Stimulated activated CD4-positive, alpha-beta T cell treated with anti-CD3 and anti-CD28 coated beads, Interleukin-15, amount 100 ng/mL, for 1 hour (primary cell): Measurements from ENCODE around the gene ARF3.
A peak's percentile ranks its signal among the peaks of the same experiment; 100 is the strongest.

Source experiments
- DNase-seq, 2 donors: peaks; one replicate each; pipeline ENCODE4 v3.0.0-alpha.2; 2020; ENCODE audit warnings: low read depth in 1 of 2, low spot score in 1 of 2

The ARF3 gene

DNA sequence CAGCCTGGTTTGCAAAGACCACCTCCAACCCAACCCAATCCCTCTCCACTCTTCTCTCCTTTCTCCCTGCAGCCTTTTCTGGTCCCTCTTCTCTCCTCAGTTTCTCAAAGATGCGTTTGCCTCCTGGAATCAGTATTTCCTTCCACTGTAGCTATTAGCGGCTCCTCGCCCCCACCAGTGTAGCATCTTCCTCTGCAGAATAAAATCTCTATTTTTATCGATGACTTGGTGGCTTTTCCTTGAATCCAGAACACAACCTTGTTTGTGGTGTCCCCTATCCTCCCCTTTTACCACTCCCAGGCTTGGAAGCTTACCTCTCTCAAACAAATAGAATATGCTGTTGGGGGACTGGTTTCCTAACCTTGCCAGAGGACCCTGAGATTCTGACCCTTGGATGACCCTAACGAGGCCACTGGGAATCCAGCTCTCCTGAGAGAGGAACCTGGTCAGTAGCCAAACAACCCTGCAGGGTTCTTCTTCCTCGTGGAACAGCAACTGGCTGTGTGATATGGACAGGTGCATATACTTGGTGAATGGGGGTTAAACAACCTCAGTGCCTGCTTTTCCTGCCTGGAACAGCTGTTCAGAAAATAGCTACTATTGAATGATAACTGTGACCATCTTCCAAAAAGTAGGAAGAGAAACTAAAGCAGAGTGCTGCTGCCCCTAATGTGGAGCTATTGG lies 25.3 kb upstream of the ARF3 start:
- DNase-seq = no peak

DNA sequence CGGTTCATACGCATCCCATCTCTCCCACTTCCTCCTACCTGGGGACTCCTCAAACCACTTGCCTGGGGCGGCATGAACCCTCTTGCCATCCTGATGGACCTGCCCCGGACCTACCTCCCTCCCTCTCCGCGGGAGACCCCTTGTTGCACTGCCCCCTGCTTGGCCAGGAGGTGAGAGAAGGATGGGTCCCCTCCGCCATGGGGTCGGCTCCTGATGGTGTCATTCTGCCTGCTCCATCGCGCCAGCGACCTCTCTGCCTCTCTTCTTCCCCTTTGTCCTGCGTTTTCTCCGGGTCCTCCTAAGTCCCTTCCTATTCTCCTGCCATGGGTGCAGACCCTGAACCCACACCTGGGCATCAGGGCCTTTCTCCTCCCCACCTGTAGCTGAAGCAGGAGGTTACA lies 24.5 kb upstream of the ARF3 start:
- DNase-seq = no peak

DNA sequence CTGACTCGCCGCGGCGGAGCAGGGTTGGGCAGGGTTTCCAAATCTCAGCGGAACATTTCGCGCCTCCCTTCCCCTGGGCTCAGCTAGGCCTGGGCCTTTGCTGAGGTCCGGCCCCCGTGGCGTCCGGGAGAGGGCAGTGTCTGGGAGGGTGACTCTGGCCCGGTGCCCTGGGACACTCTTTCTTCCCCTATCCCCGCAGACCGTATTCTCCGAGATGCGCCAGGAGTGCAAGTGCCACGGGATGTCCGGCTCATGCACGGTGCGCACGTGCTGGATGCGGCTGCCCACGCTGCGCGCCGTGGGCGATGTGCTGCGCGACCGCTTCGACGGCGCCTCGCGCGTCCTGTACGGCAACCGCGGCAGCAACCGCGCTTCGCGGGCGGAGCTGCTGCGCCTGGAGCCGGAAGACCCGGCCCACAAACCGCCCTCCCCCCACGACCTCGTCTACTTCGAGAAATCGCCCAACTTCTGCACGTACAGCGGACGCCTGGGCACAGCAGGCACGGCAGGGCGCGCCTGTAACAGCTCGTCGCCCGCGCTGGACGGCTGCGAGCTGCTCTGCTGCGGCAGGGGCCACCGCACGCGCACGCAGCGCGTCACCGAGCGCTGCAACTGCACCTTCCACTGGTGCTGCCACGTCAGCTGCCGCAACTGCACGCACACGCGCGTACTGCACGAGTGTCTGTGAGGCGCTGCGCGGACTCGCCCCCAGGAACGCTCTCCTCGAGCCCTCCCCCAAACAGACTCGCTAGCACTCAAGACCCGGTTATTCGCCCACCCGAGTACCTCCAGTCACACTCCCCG lies 23.9 kb upstream of the ARF3 start:
- no peak for DNase-seq

DNA sequence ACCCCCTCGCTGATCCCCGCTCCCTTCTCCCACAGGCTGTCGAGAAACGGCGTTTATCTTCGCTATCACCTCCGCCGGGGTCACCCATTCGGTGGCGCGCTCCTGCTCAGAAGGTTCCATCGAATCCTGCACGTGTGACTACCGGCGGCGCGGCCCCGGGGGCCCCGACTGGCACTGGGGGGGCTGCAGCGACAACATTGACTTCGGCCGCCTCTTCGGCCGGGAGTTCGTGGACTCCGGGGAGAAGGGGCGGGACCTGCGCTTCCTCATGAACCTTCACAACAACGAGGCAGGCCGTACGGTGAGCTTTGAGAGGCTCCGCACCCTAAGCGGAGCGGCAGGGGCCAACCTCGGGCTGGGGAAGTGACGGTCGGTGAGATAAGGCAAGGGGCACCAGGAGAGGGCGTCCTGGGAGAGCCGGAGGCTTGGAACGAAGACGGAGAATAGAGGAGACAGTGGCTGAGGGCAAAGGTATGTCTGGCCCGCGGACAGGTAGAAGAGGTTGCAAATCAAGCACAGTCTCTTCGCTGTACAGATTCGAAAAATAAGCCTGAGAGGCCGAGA lies 23.2 kb upstream of the ARF3 start:
- DNase-seq = no peak

DNA sequence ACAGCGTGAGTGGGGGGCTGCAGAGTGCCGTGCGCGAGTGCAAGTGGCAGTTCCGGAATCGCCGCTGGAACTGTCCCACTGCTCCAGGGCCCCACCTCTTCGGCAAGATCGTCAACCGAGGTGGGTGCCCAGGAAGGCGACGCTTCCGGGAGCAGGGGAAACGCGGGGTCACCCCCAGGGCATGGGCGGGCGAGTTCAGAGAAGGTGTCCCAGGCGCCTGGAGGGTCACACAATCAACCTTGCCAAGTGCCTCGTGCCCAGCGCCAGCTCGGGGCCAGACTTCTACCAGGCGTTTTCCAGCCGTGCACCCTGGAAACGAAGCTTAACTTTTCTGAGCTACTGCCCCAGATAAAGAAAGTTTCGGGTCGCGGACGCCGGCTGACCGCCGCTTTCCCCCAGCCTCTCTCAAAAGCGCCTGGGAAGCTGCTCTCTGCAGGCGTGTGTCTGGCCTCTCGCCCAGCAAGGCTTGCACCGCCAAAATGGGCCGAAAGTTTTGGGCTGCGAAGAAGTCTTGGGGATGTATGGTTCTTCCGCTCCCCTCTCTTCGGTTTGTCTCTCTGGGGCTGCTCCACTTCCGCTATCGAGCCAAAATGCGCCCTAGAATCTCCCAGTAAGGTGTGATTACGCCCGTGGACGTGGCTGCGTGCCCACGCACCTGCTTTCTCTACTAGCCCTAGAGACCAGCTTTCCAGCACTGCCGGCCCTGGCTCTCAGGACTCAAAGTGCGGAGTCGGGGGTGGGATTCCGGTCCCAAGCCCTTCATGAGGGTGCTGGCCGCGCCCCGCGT lies 22.5 kb upstream of the ARF3 start:
- DNase-seq = no peak

DNA sequence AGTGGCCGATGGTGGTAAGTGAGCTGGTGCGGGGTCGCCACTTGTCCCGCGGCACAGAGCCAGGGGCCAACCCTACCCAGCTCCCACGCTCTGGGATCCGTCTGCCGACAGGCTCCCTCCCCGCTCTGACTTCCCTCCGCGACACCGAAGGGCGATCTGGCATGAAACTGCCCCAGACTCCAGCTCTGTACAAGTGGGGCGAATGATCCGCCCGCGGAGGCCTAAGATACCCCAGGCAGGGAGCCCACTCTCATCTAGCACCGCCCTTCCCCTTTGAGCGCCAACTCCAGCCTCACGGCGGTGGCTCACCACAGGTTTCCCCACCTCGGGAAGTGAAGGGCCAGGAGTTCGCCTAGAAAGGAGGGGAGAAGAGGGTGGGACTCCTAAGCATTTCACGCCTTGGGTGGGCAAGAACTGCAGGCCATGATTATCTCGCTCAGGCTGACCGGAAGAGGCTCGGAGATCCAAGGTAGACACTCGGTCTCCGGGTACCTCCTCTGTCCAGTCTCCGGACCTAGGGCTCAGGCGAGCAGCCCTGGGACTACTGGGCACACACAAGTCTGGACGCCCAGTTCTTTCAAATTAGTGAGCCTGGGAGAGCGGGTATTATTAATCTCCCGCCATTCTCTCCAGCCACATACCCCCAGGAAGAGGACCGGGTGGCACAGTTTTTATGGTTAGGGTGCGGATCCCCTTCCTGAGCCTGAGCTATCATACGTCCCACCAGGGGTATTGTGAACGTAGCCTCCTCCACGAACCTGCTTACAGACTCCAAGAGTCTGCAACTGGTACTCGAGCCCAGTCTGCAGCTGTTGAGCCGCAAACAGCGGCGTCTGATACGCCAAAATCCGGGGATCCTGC lies 21.7 kb upstream of the ARF3 start:
- DNase-seq = no peak

DNA sequence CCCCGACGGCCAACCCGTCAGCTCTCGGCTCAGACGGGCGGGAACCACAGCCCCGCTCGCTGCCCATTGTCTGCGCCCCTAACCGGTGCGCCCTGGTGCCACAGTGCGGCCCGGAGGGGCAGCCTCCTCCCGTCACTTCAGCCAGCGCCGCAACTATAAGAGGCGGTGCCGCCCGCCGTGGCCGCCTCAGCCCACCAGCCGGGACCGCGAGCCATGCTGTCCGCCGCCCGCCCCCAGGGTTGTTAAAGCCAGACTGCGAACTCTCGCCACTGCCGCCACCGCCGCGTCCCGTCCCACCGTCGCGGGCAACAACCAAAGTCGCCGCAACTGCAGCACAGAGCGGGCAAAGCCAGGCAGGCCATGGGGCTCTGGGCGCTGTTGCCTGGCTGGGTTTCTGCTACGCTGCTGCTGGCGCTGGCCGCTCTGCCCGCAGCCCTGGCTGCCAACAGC lies 21.0 kb upstream of the ARF3 start, which contains the start of gene WNT1:
Gene WNT1 (plus strand): TSS at position 32 of the 450 bp plus-strand sequence. CDS start 329 bp downstream, at position 361.
- DNase-seq = no peak

DNA sequence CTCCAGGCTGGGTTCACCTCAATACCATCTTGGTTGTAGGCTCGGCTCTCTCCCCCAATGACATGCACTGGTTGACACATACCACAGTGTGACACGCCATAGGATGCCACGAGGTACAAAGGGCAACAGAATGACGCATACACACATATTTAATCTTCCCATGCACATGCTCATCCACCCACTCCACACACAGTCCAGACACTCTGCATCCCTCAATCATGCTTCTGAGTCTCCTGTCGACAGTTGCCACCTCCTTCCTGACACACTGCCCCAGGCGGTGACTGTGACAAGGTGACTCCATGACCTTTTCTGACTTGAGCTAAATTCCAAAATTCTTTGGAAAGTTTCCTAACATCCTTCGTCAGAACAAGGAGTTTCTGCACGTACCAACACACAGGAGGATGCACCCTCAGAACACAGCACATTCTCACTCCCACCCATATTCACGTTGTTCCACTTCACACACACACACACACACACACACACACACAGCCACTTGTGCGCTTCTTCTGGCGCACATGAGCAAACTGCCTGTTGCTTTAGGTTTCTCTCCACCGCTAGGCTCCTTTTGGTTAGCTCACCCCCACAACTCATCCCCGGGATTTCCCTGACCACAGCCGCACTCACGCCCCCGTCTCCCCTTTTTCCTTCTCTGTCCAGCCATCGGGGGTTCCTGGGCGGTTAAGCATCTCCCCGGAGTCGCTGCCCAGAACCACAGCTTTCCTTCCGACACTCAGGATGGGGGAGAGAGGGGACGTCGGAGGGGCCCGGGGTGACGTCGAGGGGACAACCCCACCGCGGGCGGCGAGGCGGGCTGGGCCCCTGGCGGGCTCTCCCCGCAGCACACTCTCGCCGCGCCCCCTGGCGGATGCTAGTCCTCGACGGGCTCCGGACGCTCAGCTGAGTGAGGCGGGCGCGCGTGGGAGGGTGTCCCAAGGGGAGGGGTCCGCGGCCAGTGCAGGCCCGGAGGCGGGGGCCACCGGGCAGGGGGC lies 20.3 kb upstream of the ARF3 start:
- peak; percentile 63 to 76 for DNase-seq

DNA sequence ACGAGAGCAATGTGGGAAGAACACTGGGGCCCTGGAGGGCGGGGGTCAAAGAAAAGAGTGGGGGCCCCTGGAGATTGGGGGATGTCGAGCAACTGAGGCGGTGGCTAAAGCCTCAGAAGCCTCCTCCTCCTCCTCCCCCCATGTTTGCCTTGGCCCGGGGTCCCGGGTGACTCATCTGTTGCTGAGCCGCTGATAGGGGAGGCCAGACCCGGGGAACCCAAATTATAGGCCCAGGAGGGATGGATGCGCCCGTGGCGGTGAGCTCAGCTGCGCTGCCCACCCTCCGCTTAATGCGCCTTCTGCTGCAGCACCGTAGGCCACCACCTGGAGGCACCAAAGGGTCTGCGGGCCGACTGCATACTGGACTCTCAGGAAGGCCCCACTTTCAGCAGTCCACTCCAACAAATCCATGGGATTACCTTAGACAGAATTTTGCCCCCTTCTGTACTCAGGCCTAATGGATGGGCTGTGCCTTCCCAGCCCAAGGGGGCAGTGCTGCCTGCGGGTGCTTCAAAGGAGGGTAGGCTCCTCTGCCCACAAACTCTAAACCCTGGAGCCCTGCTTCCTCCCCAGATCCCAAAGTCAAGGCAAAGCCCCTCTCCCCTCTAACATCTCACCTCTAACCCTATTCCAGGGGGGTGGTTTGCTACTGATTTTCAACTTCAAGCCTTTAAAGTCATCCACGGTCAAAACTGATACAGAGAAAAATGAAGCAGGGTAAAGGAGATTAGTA lies 16.8 kb upstream of the ARF3 start:
- no peak for DNase-seq

DNA sequence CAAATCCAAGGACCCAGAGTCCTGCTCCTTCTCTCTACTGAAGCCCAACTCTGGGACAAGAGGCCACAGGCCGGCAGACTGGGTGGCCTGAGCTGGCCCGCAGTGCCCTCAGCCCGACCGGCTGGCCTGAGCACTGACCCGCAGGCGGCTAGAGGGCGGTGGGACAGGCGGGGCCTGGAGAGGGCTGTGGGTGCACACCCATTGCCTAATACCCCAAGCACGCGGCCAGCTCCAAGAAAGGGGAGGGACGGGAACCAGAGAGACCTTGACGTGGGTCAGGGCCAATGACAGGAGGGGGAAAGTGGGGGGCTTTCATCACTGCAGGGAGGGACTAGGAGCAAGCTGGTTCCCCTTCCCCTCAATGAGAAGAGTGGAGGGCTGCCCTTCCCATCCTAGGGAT lies 16.2 kb upstream of the ARF3 start:
- no peak for DNase-seq

DNA sequence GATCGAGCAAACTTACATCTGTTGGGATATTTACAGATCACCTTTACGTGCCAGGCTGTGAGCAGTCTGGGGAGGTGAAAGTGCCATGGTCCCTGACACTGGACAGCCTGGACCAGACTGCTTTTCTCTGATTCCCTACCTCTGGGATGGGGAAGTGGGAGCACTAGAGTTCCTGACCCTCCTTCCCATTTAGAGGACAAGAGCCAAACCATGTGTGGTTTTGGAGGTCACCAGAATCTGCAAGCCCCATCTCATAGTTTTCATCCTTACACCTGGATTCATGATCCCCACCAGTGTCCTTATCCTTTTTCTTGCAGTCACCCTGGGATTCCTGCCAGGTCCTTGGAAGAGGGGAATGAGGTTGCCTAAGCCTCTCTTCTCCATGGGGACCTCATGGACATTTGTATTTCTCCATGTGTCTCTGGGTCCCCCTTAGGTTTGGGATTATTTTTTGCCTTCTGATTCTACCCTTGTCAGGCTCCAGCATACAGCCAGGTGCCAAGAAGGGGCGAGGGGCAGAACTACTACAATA lies 15.7 kb upstream of the ARF3 start:
- no peak for DNase-seq

DNA sequence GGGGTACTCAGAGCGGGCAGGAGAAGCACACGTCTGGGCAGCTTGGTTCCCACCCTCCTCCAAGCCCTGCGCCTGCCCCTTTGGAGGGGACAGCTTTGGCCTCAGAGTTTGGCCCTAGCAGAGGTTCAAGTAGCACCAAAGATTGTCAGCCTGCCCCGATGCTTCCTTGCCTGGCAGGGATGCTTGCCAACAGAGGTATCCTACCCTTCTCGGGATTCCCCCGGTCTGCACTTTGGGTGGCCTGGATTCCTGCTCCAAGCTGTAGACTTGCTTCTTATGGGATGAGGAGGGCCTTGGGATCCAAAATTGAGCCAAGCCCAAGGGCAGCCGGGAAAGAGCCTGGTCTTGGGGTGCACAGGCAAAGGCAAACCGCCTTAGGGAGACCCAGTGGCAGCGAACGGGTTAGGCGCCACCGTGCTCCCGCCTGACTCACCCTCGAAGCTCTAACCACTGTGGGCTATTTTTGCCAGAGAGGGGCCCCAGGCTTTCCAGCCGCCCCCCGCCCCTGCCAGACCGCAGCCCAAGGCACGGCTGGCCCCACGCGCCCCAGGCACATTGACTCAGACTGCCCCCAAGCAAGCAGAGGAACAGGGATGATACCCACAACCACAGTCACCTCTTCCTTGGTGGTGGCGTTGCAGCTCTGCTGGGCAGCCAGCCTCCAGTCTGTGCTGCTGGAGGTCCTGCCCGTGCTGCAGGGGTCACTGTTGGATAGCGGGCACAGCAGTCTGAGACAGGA lies 15.1 kb upstream of the ARF3 start:
- DNase-seq = no peak

DNA sequence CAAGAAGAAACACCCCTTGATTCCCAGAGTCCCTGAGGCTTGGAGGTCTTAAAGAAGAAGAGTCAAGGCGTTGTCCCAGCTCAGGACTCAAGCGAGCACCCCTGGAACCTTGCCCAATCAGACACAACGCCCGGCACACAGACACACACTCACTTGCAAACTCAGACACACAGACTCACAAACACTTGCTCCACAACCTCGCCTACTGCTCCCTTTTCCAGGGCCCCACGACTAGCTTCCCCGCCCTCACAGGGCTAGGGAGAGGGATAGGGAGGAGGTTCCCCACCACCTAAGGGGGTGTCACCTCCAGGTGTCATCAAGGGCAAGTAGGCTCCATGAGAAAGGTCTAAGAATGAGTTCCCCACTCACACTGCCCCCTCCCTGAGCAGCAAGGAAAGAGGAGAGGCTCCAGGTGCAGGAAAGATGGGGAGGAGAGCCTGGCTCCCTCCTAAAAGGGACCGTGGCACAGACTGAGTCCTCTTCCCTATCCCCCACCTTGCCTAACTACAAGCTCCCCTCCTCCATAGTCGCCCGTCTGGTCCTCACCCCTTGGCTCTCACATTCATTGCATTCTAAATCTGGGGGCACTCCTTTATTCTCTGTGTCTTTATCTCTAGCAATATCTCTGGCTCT lies 13.5 kb upstream of the ARF3 start:
- DNase-seq = no peak

DNA sequence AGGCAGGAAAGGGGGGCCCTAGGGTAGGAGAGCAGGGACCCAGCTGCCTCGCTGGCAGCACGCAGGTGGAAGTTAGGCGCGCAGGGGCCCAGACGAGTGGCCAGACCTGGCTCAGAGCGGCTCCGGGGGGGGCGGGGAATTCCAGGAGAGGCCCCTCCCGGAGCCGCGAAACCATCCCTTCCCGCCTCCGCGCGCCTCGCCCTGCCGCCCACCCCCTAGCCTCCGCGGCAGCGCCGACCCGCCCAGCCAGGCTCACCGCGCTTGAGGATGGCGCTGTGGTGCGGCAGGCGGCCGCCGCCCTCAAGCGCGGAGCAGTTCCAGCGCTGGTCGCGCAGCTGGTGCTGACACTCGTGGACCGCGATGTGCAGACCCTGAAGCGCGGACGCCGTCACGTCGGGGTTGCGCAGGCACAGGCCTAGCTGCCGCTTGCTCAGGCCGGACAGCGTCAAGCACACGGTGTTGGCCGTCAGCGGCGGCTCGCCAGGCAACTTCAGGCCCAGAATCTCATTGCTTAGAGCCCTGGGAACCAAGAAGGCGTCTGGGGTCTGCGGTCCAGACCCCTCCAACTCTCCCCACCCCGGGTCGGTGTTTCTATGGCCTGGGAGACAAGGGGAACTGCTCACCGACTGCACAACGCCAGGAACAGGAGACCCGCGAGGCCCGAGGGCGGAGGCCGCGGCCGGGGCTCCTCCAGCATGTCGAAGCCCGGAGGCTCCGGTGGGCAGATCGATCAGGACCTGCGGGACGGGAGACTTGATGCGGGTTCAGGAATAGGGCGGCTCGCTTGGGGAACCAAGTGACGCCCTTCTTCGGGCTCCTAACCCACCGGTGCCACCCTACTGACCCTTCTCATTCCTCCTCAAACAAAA lies 12.8 kb upstream of the ARF3 start:
- DNase-seq = peak in 1 of 2 donors; percentile 48

DNA sequence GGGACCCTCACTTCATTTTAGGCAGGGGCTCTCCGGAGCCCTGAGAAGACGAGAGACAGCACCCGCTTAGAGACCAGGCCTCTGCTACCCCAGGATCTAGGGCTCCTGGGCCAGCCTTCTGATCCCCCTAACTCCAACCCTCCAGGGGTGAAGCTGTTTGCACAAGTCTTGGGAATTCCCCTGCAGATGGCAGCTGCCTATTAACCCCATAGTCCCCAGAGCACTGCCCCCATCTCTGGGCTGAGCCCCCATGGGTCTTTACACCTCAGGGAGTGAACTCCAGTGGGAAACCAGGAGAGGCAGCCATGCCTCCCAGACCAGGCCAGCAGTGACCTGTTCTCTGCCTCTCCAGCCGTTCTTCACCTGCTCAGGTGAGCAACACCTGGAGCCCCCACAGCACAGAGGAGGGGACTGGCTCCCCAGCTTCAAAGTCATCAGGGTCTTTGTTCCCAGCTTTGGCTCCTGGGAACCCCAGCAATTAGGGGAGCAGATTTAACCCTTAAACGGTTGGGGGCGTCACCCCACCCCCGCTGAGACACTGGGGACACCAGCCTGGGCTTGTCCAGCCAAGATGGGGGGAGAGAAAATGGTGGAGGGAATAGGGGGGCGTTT lies 12.0 kb upstream of the ARF3 start:
- no peak for DNase-seq

DNA sequence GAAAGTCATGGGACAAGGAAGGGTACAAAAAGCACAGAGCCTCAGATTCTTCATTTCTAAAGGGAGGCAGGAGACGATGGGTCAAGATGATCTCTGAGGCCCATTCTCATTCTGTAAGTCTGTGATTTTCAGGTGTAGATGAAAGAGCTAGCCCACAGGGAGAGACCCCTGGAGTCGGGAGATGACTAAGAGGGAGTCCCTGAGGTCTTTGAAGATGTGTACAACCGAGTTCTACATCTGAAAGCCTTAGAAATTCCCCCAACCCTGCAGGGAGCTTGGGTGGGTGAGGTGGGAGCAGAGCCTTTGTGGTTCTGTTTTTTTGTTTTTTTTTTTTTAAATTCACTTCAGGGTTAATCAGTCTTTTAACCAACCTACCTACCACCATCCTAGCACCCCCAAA lies 11.2 kb upstream of the ARF3 start:
- DNase-seq = no peak
